Inferior parietal cortex (tissue), 1 donor: ENCODE measurements around the gene ITPRIPL1.
A peak's percentile ranks its signal among the peaks of the same experiment; 100 is the strongest.

ENCODE experiments used
- DNase-seq: peaks from one replicate; pipeline ENCODE4 v3.0.0-alpha.2; 2016; ENCODE audit errors: extremely low spot score

ITPRIPL1 gene

GRCh38 chr2:96353606-96354101 lies 28.5 kb downstream of the ITPRIPL1 start:
- DNase-seq = no peak

GRCh38 chr2:96354492-96354891 lies 29.4 kb downstream of the ITPRIPL1 start:
- DNase-seq = no peak

- DNase-seq = no peak
Observed at GRCh38 chr2:96356889-96357288, 31.8 kb downstream of the ITPRIPL1 start.

GRCh38 chr2:96359310-96359709 lies 34.2 kb downstream of the ITPRIPL1 start:
- DNase-seq = peak; percentile 62

GRCh38 chr2:96359866-96360265 lies 34.7 kb downstream of the ITPRIPL1 start:
- no peak for DNase-seq

GRCh38 chr2:96361751-96362150 lies 36.6 kb downstream of the ITPRIPL1 start:
- no peak for DNase-seq

DNA sequence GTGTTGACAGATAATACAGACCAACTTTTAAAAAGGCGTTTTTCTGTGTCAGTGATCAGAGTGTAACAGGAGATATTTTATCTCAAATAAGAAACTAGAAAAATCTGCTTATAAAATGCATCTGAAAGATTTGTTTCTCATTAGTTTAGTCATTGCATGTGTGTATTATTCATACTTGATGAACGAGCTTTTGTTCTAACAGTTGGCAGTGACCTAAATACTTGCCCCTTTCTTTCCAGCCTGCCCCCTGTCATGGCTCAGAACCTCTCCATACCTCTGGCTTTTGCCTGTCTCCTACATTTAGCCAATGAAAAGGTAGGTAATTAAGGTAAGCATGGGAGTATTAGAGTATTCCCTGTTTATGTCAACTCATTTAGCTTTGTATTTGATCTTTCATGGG lies 44.1 kb downstream of the ITPRIPL1 start:
- no peak for DNase-seq

DNA sequence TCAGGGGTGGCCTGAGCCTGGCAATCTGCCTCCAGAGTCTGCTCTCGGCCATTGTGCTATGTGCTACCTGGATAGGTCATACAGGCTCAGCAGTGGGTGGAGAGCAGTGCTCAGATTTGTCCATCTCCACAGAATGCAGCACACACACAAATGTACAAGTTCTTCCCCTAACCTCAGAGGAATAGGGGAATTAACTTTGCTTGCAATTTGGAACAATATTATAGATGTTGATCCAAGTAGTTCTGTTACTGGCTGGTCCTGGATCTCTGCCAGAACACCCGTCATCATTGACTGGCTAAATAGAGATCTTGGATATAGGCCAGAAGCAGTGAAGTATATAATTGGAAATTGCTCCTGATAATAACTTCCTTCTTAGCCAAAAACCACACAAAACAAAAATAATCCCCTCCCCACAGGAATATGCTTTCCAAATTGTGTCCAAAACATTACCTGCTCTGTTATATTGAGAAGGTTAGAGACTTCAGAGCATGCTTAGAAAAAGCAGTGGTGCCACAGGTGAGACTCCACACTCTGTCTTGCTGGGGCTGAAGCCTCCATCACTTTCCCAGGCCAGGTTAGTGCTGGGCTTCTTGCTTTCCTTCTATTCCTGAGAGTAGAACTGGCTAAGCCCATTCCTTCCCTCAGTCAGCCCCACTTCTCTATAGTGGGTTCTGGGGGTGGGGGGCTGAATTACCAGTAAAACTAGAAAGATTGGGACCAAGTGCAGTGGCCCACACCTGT lies 49.3 kb downstream of the ITPRIPL1 start:
- DNase-seq = no peak
